HCT116 (cell line): ENCODE results near the gene KLHDC7A. TPM values are rescaled to one million over a fixed set of nuclear protein-coding genes. Genes with fewer than 3 reads are reported as not detected.
A peak's percentile ranks its signal among the peaks of the same experiment; 100 is the strongest.

Experiments used
- ATAC-seq: fragments of 200-7000 bp; cut with Tn5 transposase; 2 replicates; pipeline ENCODE4 v1.9.1; 2020; ENCODE audit warnings: mild to moderate bottlenecking, moderate library complexity
- BruUV-seq: library from RNA; stranded (reverse); fragments of 400-500 nt; replicated peaks from 2 replicates; lab custom pipeline; 2021; lab: Mats Ljungman, UMichigan
- CTCF ChIA-PET: fragments of 300-600 bp; sonication (Branson Sonifier 250); formaldehyde crosslinking; loops from one replicate; lab custom pipeline; 2021; ENCODE audit warnings: antibody characterized with exemption; lab: Charles Lee
- POLR2A ChIA-PET: fragments of 300-600, 350-600 bp; sonication (Branson Sonifier 250); formaldehyde crosslinking; loops from one replicate; lab custom pipeline; 2021; ENCODE audit warnings: antibody characterized with exemption; lab: Charles Lee
- RAD21 ChIA-PET, 2 experiments: fragments of 300-600 bp; sonication (Branson Sonifier 250); formaldehyde crosslinking; loops; one replicate each; lab custom pipeline; 2023; ENCODE audit warnings: low total read pairs in 2 of 2; ENCODE audit not compliant: uncharacterized antibody in 2 of 2, unreplicated experiment in 2 of 2, low non-redundant PET in 1 of 2; lab: Charles Lee
- DNase-seq: peaks from one replicate; pipeline ENCODE4 v3.0.0-alpha.2; 2010; ENCODE audit warnings: low read depth, low spot score
- H2AFZ ChIP-seq: fragments of 200-600 bp; shearing (Covaris generic), sonication (generic); 2 replicates; pipeline ENCODE4 v1.6.1; 2017; ENCODE audit warnings: low read depth, mixed run types, mixed read lengths, antibody characterized with exemption, low read length; ENCODE audit not compliant: poor library complexity, severe bottlenecking
- H3K27ac ChIP-seq: 2 replicates; pipeline ENCODE4 v1.5.1; 2012; ENCODE audit warnings: low read depth, low read length
- H3K27me3 ChIP-seq: fragments of 200-600 bp; sonication (generic); 2 replicates; pipeline ENCODE4 v1.6.1; 2016; ENCODE audit warnings: mixed run types, low read length, mixed read lengths; ENCODE audit not compliant: insufficient read depth
- H3K36me3 ChIP-seq, 2 experiments: fragments of 200-500 bp in 1 of 2; fragments of 200-600 bp in 1 of 2; sonication (Bioruptor generic) in 1 of 2; sonication (generic) in 1 of 2; 2 replicates each; pipeline versions ENCODE4 v1.5.1 to v1.6.1; 2014 to 2016; ENCODE audit warnings: low read length in 2 of 2, inconsistent platforms in 1 of 2, mixed read lengths in 1 of 2, mixed run types in 1 of 2; ENCODE audit not compliant: insufficient read depth in 2 of 2, control insufficient read depth in 1 of 2
- H3K4me1 ChIP-seq, 2 experiments: fragments of 200-600 bp in 1 of 2; sonication (generic) in 1 of 2; 2 replicates each; pipeline versions ENCODE4 v1.5.1 to v1.6.1; 2012 to 2017; ENCODE audit warnings: low read length in 2 of 2, inconsistent platforms in 1 of 2, mild to moderate bottlenecking in 1 of 2, mixed read lengths in 1 of 2, mixed run types in 1 of 2, moderate library complexity in 1 of 2; ENCODE audit not compliant: insufficient read depth in 2 of 2, control insufficient read depth in 1 of 2
- H3K4me2 ChIP-seq: fragments of 200-600 bp; sonication (generic); 2 replicates; pipeline ENCODE4 v1.6.1; 2017; ENCODE audit warnings: mixed run types, low read length, mixed read lengths
- H3K4me3 ChIP-seq, 2 experiments: fragments of 200-600 bp in 1 of 2; sonication (generic) in 1 of 2; replicated peaks in 1 of 2; 2 replicates each; pipeline ENCODE4 v1.5.1; 2011 to 2016; ENCODE audit warnings: low read length in 2 of 2, control low read depth in 1 of 2, low read depth in 1 of 2, mild to moderate bottlenecking in 1 of 2, mixed read lengths in 1 of 2, mixed run types in 1 of 2
- H3K79me2 ChIP-seq: fragments of 200-600 bp; sonication (generic); 2 replicates; pipeline ENCODE4 v1.6.1; 2017; ENCODE audit warnings: mild to moderate bottlenecking, mixed run types, low read length, moderate library complexity, mixed read lengths; ENCODE audit not compliant: insufficient read depth
- H3K9ac ChIP-seq: fragments of 200-600 bp; sonication (generic); 2 replicates; pipeline ENCODE4 v1.6.1; 2016; ENCODE audit warnings: low read length, mixed read lengths
- H3K9me2 ChIP-seq: fragments of 200-600 bp; sonication (generic), shearing (Covaris generic); 2 replicates; pipeline ENCODE4 v1.6.1; 2017; ENCODE audit warnings: mixed run types, mild to moderate bottlenecking, moderate library complexity; ENCODE audit not compliant: insufficient read depth
- H3K9me3 ChIP-seq, 2 experiments: fragments of 200-500 bp in 1 of 2; fragments of 200-600 bp in 1 of 2; sonication (Bioruptor generic) in 1 of 2; sonication (generic) in 1 of 2; 2 replicates each; pipeline ENCODE4 v1.6.1; 2014 to 2017; ENCODE audit warnings: low read length in 2 of 2, mixed read lengths in 2 of 2, inconsistent platforms in 1 of 2, low read depth in 1 of 2, mild to moderate bottlenecking in 1 of 2, mixed run types in 1 of 2, moderate library complexity in 1 of 2; ENCODE audit not compliant: control insufficient read depth in 1 of 2, insufficient read depth in 1 of 2
- H4K20me1 ChIP-seq: fragments of 200-600 bp; sonication (generic), shearing (Covaris generic); 2 replicates; pipeline ENCODE4 v1.6.1; 2017; ENCODE audit warnings: mixed run types, mild to moderate bottlenecking, moderate library complexity; ENCODE audit not compliant: insufficient read depth
- CBX3 ChIP-seq: IDR thresholded peaks from 2 replicates; pipeline ENCODE4 v1.6.1; 2012; ENCODE audit warnings: low read depth
- POLR2A ChIP-seq: IDR thresholded peaks from 2 replicates; pipeline ENCODE4 v1.7.0; 2011; ENCODE audit warnings: borderline replicate concordance; ENCODE audit not compliant: insufficient read depth, insufficient read length; ENCODE audit errors: extremely low read depth
- SRF ChIP-seq: IDR thresholded peaks from 2 replicates; pipeline ENCODE4 v1.6.1; 2012; ENCODE audit warnings: low read depth
- YY1 ChIP-seq: IDR thresholded peaks from 2 replicates; pipeline ENCODE4 v1.6.1; 2011; ENCODE audit warnings: low read length, low read depth, moderate library complexity, mild to moderate bottlenecking; ENCODE audit not compliant: insufficient replicate concordance; ENCODE audit errors: extremely low read depth
- intact Hi-C: fragments of 100-400 bp; cut with micrococcal nuclease; formaldehyde crosslinking; loops from 2 replicates; pipeline ENCODE4 v1.10.0; 2022
- total RNA-seq: library from RNA; stranded (reverse); gene quantifications from one replicate; pipeline ENCODE4 v1.2.1, GENCODE V29; 2021; ENCODE audit not compliant: unreplicated experiment

Gene KLHDC7A
- total RNA-seq, 1 experiment from 2014 or later, result 0.30 TPM

GRCh38 chr1:18516473-18516872 is 35.7 kb downstream of the KLHDC7A start:
- H3K27ac ChIP-seq, result no peak overlapping the region
- DNase-seq, result no peak
- no peak overlapping the region for H3K9ac ChIP-seq
- ChIA-PET POLR2A (no interaction called here), CTCF (no interaction called here), RAD21 (no interaction called here)
- H3K4me3 ChIP-seq, result no peak overlapping the region
- peaks cover 18% of the 10 kb centered on the region; the same call in 1 of the 2 replicates for H3K27me3 ChIP-seq
- TF ChIP-seq CBX3 (peak; percentile 46; the same call in 1 of the 2 replicates), POLR2A (no peak)
- H3K4me2 ChIP-seq, result no peak overlapping the region
- H4K20me1 ChIP-seq, result no peaks in the 10 kb centered on the region
- no peaks in the 10 kb centered on the region for H3K36me3 ChIP-seq
- no TSS peak for BruUV-seq
- no peaks in the 10 kb centered on the region for H3K79me2 ChIP-seq
- peaks cover 4% of the 10 kb centered on the region in 2 experiments; a peak in 2 of 4 replicates for H3K9me3 ChIP-seq
- no peak overlapping the region for H2AFZ ChIP-seq
- no peaks in the 10 kb centered on the region for H3K9me2 ChIP-seq
- no peaks in the 10 kb centered on the region for H3K4me1 ChIP-seq
- intact Hi-C loops, result no loop called here
- ATAC-seq, result no peak

GRCh38 chr1:18526436-18527275 is 45.9 kb downstream of the KLHDC7A start:
- H4K20me1 ChIP-seq, result no peaks in the 10 kb centered on the region
- H2AFZ ChIP-seq, result no peak overlapping the region
- no peak for TF ChIP-seq SRF
- TF ChIP-seq YY1, result no peak
- no peak overlapping the region for H3K9ac ChIP-seq
- ATAC-seq, result no peak
- H3K4me2 ChIP-seq, result no peak overlapping the region
- no peak for DNase-seq
- POLR2A ChIA-PET, result no interaction called here
- no peaks in the 10 kb centered on the region for H3K36me3 ChIP-seq
- no peak overlapping the region for H3K27ac ChIP-seq
- peaks cover 4 to 7% of the 10 kb centered on the region in 2 experiments; a peak in 3 of 4 replicates for H3K4me1 ChIP-seq
- RAD21 ChIA-PET, result no interaction called here
- H3K9me2 ChIP-seq, result no peaks in the 10 kb centered on the region
- intact Hi-C loops, result no loop called here
- no peak overlapping the region for H3K4me3 ChIP-seq
- BruUV-seq, result no TSS peak
- CTCF ChIA-PET, result interaction anchor here (1.2 kb wide), 1 partner anchor 30 kb away, joined by 3 read pairs; no protein-coding TSS in a partner anchor
- H3K9me3 ChIP-seq, result no peaks in the 10 kb centered on the region
- no peaks in the 10 kb centered on the region for H3K79me2 ChIP-seq
- H3K27me3 ChIP-seq, result peaks cover 7% of the 10 kb centered on the region; the same call in 1 of the 2 replicates
